GM18511 (cell line): Measurements from ENCODE around the gene RXRB.

Experiments
- ATAC-seq: cut with Tn5 transposase; IDR thresholded peaks from one replicate; pipeline ENCODE4 v1.9.1; 2021; ENCODE audit warnings: mild to moderate bottlenecking, moderate library complexity; ENCODE audit not compliant: unreplicated experiment

The RXRB gene

GRCh38 chr6:33177552-33178446 lies 22.7 kb downstream of the RXRB start:
- no peak for ATAC-seq

- ATAC-seq = no peak
These were observed 23.6 kb downstream of the RXRB start for GRCh38 chr6:33176906-33177305.

DNA sequence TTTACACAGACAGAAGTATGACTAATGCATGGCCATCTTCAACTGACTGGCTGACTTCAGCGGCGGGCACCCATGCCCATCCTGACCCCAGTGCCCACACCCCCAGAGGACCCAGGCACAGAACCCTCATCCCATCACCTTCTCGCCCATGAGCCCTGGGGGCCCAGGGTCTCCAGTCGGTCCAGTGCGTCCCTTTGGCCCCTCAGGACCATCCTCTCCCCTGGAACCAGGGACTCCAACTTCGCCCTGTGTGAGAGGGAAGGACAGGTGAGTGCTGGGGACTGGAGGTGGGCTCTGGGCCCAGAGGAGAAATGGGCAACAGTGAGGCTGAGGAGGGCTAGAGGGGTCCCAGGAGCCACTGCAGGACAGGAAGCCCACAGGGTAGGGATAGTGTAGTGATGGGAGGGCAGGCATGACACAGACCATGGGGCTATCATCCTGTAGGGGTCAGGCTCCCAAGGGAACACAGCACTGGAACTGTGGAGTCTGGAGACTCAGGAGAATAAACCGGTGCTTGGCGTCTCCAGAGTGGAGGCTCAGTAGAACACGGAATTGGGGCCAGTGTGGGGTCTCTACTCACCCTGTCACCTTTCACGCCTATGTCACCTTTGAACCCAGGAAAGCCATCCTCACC lies 24.9 kb downstream of the RXRB start:
- no peak for ATAC-seq

GRCh38 chr6:33174784-33175183 lies 25.7 kb downstream of the RXRB start:
- ATAC-seq = no peak

- ATAC-seq = no peak
These were observed 26.8 kb downstream of the RXRB start for GRCh38 chr6:33173535-33174180.

DNA sequence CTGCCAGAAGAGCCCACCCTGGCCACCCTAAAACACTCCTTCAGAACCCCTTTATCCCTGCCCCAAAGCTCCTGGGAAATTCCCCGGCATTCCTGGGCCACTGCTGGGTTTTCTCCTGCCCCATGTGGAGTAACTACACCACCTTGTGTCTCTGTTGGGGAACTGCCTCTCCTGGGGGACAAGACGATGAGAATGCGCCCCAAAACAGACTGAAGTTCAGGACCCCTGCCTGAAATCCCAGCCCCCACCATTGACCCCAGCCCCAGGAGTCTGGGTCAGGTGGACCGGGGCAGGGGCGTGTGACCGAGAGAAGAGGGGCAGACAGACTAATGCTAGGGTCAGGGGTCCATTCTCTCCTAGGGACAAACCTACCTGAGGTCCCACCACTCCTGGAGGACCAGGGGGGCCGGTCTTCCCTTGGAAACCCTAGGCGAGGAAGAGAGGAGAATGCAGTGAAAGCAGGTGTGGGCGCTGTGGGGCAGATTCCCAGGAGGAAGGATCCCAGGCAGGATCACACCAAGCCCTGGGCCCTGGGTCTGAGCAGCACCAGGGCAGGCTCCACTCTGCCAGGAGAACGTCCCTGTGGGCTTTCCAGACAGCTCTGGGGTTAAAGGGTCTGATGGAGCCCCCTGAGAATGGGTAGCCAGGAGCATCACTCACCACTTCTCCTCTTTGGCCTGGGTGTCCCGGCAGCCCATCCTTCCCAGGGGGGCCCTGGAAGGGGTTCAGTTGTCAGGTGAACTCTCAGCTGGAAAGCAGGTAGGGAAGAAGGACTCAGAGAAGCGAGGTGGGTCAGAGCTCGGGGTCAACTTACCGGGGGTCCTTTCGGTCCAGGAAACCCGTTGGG lies 27.6 kb downstream of the RXRB start:
- ATAC-seq = no peak

DNA sequence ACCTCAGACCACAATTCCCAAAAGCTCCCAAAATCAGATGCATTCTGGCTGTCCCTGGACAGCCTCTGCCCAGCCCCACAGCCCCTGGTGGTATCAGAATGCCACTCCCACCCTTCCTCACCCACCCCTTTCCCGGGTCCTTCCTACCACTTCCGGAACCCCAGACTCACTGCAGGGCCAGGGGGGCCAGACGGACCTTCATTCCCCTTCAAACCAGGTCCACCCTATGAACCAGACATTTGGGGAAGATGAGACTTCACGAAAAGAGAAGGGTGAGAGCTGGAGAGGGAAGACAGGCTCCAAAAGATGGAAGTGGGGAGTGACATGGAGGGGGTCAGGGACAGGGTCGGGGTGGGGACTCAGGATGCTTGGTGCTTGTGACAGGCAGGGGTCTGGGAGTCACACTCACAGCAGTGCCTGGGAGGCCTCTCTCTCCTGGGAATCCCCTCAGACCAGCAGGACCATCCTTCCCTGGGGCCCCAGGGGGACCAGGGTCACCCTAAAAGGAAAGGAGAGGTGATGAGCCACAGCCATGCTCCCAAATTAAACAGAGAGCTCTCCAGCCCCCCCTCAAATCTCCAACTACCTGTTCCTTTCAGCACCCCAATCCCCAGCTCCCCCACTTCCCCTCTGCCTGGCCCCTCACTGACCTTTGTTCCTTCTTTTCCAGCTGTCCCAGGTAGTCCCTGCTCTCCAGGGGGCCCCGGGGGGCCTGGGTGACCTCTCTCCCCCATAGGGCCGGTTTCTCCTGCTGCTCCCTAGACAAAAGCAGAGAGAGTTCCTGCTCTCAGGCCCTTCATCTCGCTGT lies 28.4 kb downstream of the RXRB start:
- ATAC-seq = no peak

DNA sequence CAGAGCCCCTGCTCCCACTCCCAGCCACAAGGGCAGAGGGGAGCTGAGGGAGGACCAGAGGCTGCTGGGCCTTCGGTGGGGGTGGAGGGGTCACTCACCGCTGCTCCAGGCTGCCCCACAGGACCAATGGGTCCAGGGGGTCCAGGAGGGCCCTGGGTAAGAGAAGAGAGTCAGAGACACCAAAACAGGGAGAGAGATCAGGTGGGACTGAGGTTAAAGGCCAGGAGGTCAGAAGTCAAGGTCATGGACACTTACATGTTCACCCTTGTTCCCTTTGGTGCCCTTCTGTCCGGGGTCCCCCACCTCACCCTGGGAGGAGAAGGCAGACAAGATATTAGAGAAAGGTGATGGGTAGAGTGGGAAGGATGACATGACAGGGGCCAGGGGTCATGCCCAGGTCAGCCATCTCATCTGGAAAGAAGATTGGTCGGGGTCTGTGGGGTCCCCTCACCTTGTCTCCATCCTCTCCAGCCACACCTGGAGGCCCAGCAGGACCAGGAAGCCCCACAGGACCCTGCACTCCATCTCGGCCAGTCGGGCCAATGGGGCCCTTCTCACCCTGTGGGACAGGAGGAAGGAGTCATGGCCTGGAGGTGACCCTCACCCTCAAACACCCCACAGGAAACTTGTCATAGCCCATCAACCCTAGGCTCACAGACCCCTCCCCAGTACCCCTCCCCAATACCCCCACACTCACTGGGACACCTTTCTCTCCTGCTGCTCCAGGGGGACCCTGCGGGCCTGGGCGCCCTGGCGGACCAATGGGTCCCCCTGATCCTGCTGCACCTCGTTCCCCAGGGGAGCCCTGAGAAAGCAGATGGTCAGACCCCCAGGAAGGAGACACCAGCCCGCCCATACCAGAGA lies 29.2 kb downstream of the RXRB start:
- no peak for ATAC-seq

- no peak for ATAC-seq
These were observed 30.1 kb downstream of the RXRB start for GRCh38 chr6:33170176-33171015.

DNA sequence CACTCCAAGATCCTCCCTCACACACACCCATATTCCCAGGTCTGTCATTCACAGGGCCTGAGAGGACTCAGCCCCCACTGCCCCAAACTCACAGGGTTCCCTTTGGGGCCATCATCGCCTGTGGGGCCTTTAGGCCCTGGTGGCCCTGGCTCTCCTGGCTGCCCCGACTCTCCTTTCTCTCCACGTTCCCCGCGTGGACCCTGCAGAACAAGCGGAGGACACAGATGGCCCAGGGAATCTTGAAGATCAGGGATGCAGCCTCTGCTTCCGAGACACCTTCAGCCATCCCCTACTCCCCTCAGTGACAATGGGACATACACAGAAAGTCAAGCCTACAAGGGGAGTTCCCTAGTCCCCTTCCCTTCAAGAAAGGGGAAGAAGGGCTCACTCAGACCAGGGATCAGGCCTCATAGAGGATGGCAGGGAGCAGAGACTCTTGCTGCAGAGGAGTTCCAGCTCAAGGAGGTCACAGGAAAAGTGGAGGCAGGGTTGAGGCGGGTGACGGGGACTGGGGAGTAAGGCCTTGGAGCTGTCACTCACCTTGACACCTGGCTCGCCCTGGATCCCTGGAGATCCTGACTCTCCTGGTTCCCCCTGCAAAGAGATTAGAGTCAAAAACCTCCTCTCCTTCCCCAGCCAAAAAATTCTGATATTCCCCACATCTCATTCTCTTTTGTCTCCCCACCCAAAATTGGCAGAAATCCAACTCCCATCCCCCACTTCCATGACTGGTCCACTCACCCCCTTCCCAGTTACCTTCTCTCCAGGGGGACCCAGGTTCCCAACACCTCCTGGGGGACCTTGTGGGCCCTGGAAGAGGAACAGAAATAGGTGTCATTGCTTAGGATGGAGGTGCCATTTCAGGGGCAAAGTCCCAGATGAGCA lies 30.9 kb downstream of the RXRB start:
- no peak for ATAC-seq

DNA sequence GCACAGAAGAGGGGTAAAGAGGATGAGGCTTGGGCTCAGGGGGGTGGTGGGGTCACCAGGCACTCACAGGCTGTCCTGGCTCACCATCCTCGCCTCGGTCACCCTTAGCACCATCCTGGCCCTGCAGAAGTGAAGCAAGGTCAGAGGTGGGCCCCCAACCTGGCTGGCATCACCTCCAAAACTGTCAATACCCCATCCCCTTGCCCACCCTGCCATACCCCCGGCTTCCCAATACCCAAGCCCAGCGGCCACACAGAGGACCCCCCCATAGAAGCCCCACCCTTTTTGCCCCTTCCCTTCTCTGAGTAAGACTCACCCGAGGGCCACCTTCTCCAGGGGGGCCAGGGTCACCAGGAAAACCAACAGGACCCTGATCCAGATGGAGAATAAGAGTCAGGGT lies 31.8 kb downstream of the RXRB start:
- no peak for ATAC-seq

DNA sequence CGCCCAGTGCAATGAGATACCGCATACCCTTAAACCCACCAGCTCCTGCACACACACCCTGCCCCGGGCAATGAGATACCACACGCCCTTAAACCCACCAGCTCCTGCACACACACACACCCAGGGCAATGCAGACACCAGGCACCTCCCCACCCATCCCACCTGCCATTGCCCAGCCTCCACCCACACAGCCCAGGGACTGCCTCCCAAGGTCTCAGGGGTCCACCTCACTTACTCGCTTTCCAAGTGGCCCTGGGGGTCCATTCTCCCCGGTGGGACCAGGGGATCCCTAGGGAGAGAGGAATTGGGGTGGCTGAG lies 32.2 kb downstream of the RXRB start:
- no peak for ATAC-seq

GRCh38 chr6:33167374-33168283 lies 32.8 kb downstream of the RXRB start:
- no peak for ATAC-seq

GRCh38 chr6:33166811-33167210 lies 33.7 kb downstream of the RXRB start:
- ATAC-seq = no peak

DNA sequence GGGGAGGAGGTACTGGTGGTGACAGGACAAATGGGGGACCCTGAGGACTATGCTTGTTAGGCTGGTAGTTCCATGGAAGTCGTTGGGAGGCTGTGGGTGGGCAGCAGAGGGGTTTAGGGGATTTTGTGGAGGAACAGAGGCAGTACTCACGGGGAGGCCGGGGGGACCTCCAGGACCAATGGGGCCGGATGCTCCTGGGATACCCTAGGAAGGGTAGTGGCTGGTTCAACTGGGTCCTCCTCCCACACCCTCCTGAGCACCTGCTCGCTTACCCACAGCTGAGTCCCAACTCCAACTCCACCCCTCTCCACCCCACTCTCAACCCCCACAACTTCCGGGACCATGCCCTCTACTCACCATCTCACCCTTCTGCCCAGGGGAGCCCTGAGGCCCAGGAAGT lies 34.1 kb downstream of the RXRB start:
- no peak for ATAC-seq

DNA sequence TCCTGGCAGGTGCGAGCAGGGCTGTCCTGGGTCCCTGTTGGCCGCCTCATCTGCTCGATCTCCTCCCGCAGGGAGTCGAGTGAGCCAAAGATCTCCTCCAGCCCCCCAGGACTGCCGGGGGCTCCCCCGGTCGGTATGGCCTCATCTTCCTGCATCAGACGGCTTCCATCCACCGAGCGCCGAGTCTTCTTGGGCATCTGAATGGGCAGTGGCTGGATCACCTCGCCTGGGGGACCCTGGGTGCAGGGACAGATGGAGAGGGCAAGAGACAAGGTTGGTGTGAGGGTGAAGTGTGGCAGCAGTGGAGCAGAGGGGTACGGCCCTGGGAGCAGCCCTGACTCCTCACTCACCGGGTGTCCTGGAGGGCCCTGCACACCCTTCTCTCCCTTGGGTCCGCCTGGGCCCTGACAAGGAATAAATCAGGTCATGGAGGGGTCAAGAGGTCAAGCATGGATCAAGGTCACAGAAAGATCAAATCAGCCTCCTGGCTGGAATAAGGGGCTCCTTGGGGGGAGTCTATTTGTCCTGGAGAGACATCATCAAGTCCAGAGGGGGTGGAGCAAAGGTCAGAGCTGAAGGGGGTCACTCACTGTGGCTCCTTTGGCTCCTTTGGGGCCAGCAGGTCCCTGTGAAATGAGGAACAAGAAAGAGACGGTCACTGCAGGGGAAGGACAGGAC lies 34.7 kb downstream of the RXRB start:
- ATAC-seq = no peak
